K562 (cell line): ENCODE results near the gene CCDC106. TPM values are rescaled to one million over a fixed set of nuclear protein-coding genes. Genes with fewer than 3 reads are reported as not detected.
A peak's percentile ranks its signal among the peaks of the same experiment; 100 is the strongest.

ENCODE experiments used
- ATAC-seq: fragments of 200-7000 bp; cut with Tn5 transposase; 3 replicates; pipeline ENCODE4 v1.9.1; 2020; ENCODE audit warnings: moderate library complexity
- BruUV-seq: library from RNA; stranded (reverse); fragments of 400-500 nt; replicated peaks from 2 replicates; lab custom pipeline; 2021; lab: Mats Ljungman, UMichigan
- CTCF ChIA-PET: fragments of 300-600 bp; formaldehyde crosslinking; extraction: SDS; loops from one replicate; lab custom pipeline; 2021; ENCODE audit warnings: low intra/inter-chr PET ratio; lab: Yijun Ruan, JAX
- POLR2A ChIA-PET: fragments of 300-600, 350-650 bp; sonication (Branson Sonifier 250); formaldehyde crosslinking; extraction: SDS; loops from one replicate; lab custom pipeline; 2021; ENCODE audit warnings: antibody characterized with exemption, inconsistent platforms; lab: Yijun Ruan, JAX
- DNase-seq, 4 experiments: peaks; one replicate each; pipeline versions ENCODE4 v3.0.0 to v3.0.0-alpha.2; 2011 to 2018; ENCODE audit warnings: low spot score in 3 of 4, mixed read lengths in 3 of 4; ENCODE audit errors: extremely low read depth in 1 of 4
- FAIRE-seq: peaks from 2 replicates; lab custom pipeline; 2011; peaks lifted over from hg19 to GRCh38; lab: Jason Lieb, UNC
- H2AFZ ChIP-seq: 2 replicates; pipeline ENCODE4 v1.6.0; 2011; ENCODE audit warnings: low read depth, low read length, control low read depth, inconsistent platforms
- H3K27ac ChIP-seq: fragments of 200-600 bp; 3 replicates; pipeline ENCODE4 v1.8.0; 2011; ENCODE audit warnings: low read depth, mild to moderate bottlenecking, control low read depth, inconsistent platforms, low read length, moderate library complexity, mixed read lengths; ENCODE audit errors: extremely low read depth
- H3K27me3 ChIP-seq, 2 experiments: fragments of 300-600 bp in 1 of 2; 2 replicates in 1 of 2; 3 replicates in 1 of 2; pipeline versions ENCODE4 v1.6.0 to v1.8.0; 2011; ENCODE audit warnings: inconsistent platforms in 2 of 2, low read length in 2 of 2, mild to moderate bottlenecking in 1 of 2, mixed read lengths in 1 of 2, moderate library complexity in 1 of 2; ENCODE audit not compliant: control insufficient read depth in 2 of 2, insufficient read depth in 2 of 2
- H3K36me3 ChIP-seq: fragments of 300-600 bp; 3 replicates; pipeline ENCODE4 v1.8.0; 2011; ENCODE audit warnings: mild to moderate bottlenecking, low read length, inconsistent platforms; ENCODE audit not compliant: control insufficient read depth, insufficient read depth
- H3K4me1 ChIP-seq, 2 experiments: fragments of 200-600 bp in 1 of 2; replicated peaks in 1 of 2; 2 replicates in 1 of 2; 3 replicates in 1 of 2; pipeline versions ENCODE4 v1.5.1 to v1.8.0; 2011; ENCODE audit warnings: inconsistent platforms in 2 of 2, low read length in 2 of 2, mild to moderate bottlenecking in 1 of 2, mixed read lengths in 1 of 2, moderate library complexity in 1 of 2; ENCODE audit not compliant: control insufficient read depth in 2 of 2, insufficient read depth in 2 of 2
- H3K4me2 ChIP-seq: 2 replicates; pipeline ENCODE4 v1.6.1; 2011; ENCODE audit warnings: low read length, control low read depth, inconsistent platforms, mixed read lengths; ENCODE audit not compliant: insufficient read depth
- H3K4me3 ChIP-seq: fragments of 200-600 bp; sonication (generic), shearing (Covaris generic); 2 replicates; pipeline ENCODE4 v1.5.1; 2016; ENCODE audit warnings: control low read depth, inconsistent platforms
- H3K79me2 ChIP-seq: fragments of 200-600 bp; 3 replicates; pipeline ENCODE4 v1.8.0; 2011; ENCODE audit warnings: low read length, inconsistent platforms; ENCODE audit not compliant: control insufficient read depth, insufficient read depth
- H3K9ac ChIP-seq, 2 experiments: 2 replicates each; pipeline versions ENCODE4 v1.6.0 to v1.6.1; 2011; ENCODE audit warnings: low read depth in 2 of 2, low read length in 2 of 2, control low read depth in 1 of 2, inconsistent platforms in 1 of 2, mild to moderate bottlenecking in 1 of 2, mixed read lengths in 1 of 2; ENCODE audit not compliant: insufficient read depth in 1 of 2
- H3K9me1 ChIP-seq: one replicate; pipeline ENCODE4 v1.6.0; 2011; ENCODE audit warnings: inconsistent platforms, mild to moderate bottlenecking, low read length, moderate library complexity; ENCODE audit not compliant: control insufficient read depth, insufficient read depth
- H3K9me3 ChIP-seq: replicated peaks from 2 replicates; pipeline ENCODE4 v1.5.1; 2011; ENCODE audit warnings: low read depth, low read length, inconsistent platforms; ENCODE audit not compliant: control insufficient read depth, insufficient read depth
- H4K20me1 ChIP-seq: replicated peaks from 2 replicates; pipeline ENCODE4 v1.6.1; 2011; ENCODE audit warnings: low read length, inconsistent platforms, mixed read lengths; ENCODE audit not compliant: control insufficient read depth, insufficient read depth
- CBFA2T2 ChIP-seq: fragments of 450-650 bp; conservative IDR thresholded peaks from 2 replicates; pipeline ENCODE4 v1.6.1; 2017; ENCODE audit warnings: mild to moderate bottlenecking
- GATAD2B ChIP-seq: fragments of 450-650 bp; IDR thresholded peaks from 2 replicates; pipeline ENCODE4 v1.6.1; 2017; ENCODE audit warnings: mild to moderate bottlenecking, borderline replicate concordance
- HMG20B ChIP-seq: fragments of 250-450 bp; sonication (Bioruptor Pico); IDR thresholded peaks from 2 replicates; pipeline ENCODE4 v1.5.0; 2021; ENCODE audit warnings: mild to moderate bottlenecking
- NR1H2 ChIP-seq: sonication (generic); formaldehyde crosslinking; IDR thresholded peaks from 2 replicates; pipeline ENCODE4 v1.4.0; 2020; ENCODE audit warnings: mild to moderate bottlenecking, missing genetic modification reagents
- RAD51 ChIP-seq: fragments of 450-650 bp; IDR thresholded peaks from 2 replicates; pipeline ENCODE4 v1.7.1; 2016; ENCODE audit warnings: low read depth, mild to moderate bottlenecking, borderline replicate concordance
- RBM39 ChIP-seq: fragments of 200-400 bp; formaldehyde crosslinking; optimal IDR thresholded peaks from 2 replicates; pipeline ENCODE3; 2018; ENCODE audit warnings: low read depth, low read length
- SP2 ChIP-seq: IDR thresholded peaks from 2 replicates; pipeline ENCODE4 v1.6.1; 2011; ENCODE audit warnings: mild to moderate bottlenecking, low read depth, low read length, moderate library complexity; ENCODE audit not compliant: poor library complexity, severe bottlenecking; ENCODE audit errors: extremely low read depth
- TAF1 ChIP-seq: IDR thresholded peaks from 2 replicates; pipeline ENCODE4 v1.6.1; 2011; ENCODE audit warnings: mild to moderate bottlenecking, low read length, moderate library complexity; ENCODE audit not compliant: insufficient read depth, control insufficient read depth, severe bottlenecking; ENCODE audit errors: extremely low read depth
- ZNF766 ChIP-seq: fragments of 200-800 bp; sonication (Bioruptor generic); conservative IDR thresholded peaks from 2 replicates; pipeline ENCODE4 v1.6.1; 2016; ENCODE audit warnings: missing genetic modification characterization, missing compliant biosample characterization
- WGBS: fragments of 100-300 bp; shearing (Covaris generic); methylation state at CpG from one replicate; pipeline ENCODE4 v1.1.6; 2016; ENCODE audit warnings: low coverage, mixed read lengths; ENCODE audit not compliant: insufficient coverage; ENCODE audit errors: missing lambda C conversion rate; 5-methylcytosine and 5-hydroxymethylcytosine counted together
- in situ Hi-C: fragments of 300-500 bp; cut with MboI; formaldehyde crosslinking; loops from 4 replicates; pipeline ENCODE4 v1.15.0; 2018; ENCODE audit warnings: inconsistent platforms, mixed read lengths
- intact Hi-C: fragments of 100-400 bp; cut with micrococcal nuclease; formaldehyde crosslinking; loops from 2 replicates; pipeline ENCODE4 v1.14.2; 2022
- polyA plus RNA-seq, 8 experiments: library from polyadenylated mRNA; depleted of rRNA in 4 of 8; stranded (reverse) in 5 of 8; unstranded in 3 of 8; fragments of >200 nt; fragmentation: Nextera tagmentation in 2 of 8; fragmentation: Illumina TruSeq in 1 of 8; extraction: Ambion mirVana in 2 of 8; extraction: Trizol in 1 of 8; gene quantifications; 2 replicates each; pipeline versions ENCODE4 v1.2.1 to v1.2.3, GENCODE V29; 2011 to 2014; ENCODE audit warnings: inconsistent platforms in 1 of 8, missing spikeins in 1 of 8
- total RNA-seq, 7 experiments: library from RNA; depleted of rRNA in 6 of 7; stranded (reverse); fragments of >200 nt in 6 of 7; fragmentation: Illumina TruSeq in 2 of 7; extraction: Trizol in 2 of 7; gene quantifications; 2 replicates each; pipeline versions ENCODE4 v1.2.1 to v1.2.3, GENCODE V29; 2011 to 2021; ENCODE audit warnings: low replicate concordance in 1 of 7
- TF ChIP-seq, protein P1 (sequence below): fragments of 450-650 bp; conservative IDR thresholded peaks from 2 replicates; pipeline ENCODE4 v1.6.1; 2016; ENCODE audit warnings: missing genetic modification characterization, low read depth, mild to moderate bottlenecking, control low read depth, missing compliant biosample characterization
- TF ChIP-seq, protein P2 (sequence below): fragments of 250-450 bp; sonication (Bioruptor Pico); IDR thresholded peaks from 2 replicates; pipeline ENCODE4 v1.8.0; 2022; ENCODE audit warnings: moderate library complexity, mild to moderate bottlenecking, inconsistent platforms
- TF ChIP-seq, protein P3 (sequence below): fragments of 250-450 bp; sonication (Bioruptor Pico); IDR thresholded peaks from 2 replicates; pipeline ENCODE4 v1.5.0; 2021; ENCODE audit warnings: mild to moderate bottlenecking, moderate library complexity
- TF ChIP-seq, protein P4 (sequence below), 2 experiments: fragments of 450-650 bp; conservative IDR thresholded peaks; 2 replicates each; pipeline ENCODE4 v1.6.1; 2017; ENCODE audit warnings: mild to moderate bottlenecking in 2 of 2, moderate library complexity in 2 of 2

The CCDC106 gene
- total and polyA plus RNA-seq, 9 of the 15 experiments (the other 6 are each of a cell fraction or from before 2014, with no cell fraction given), result 0.10 to 27.5 (median 15.0) TPM; not detected in 1

DNA sequence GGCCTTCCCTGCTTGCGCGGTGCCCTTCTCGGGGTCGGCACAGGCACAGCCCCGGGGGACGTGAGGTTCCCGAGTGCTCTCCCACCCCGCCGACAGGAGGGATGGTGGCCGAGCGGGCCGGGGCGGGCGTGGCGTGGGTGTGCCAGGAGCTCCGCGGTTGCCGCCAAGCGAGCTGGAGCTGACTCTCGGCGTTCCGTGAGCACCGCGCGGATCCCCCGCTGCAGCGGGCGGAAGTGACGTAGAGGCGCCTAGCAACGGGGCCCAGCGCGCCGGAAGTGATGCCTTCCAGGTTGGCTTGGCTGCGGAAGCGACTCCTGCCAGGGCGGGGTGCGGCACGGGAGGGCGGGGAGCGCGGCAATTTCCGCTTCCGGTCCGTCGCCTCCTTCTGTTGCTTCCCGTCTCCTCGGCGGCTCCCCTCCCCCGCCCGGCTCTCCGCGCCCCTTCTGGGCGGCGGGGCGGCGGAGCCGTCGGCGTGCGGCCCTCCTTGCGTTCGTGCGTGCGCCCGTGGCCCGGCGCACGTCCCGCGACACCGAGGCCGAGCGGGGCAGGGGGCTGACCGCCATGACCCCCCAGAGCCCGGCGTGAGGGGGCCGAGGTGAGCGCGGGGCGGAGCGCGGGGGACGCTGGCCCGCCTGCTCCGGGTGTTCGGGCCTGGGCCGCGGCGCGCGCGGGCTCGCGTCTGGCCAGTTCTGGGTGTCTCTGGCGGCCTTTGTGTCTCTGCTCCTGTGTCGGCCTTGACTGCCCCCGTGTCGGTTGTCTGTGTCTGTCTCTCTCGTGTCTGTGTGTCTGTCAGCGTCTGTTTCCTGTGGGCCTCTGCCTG is 27.0 kb downstream of the CCDC106 start, which contains the start of gene EPN1:
EPN1 (plus strand) TSS at position 386 of the 820 bp plus-strand sequence. CDS start 3,402 bp downstream, outside the sequence.
- Histone ChIP-seq H3K79me2 (peaks cover 91% of the 10 kb centered on the region), H4K20me1 (peaks cover 44% of the 10 kb centered on the region), H3K4me3 (peak within 1 kb of the TSS; percentile 83), H3K9me1 (peaks cover 6% of the 10 kb centered on the region), H3K36me3 (peaks cover 82% of the 10 kb centered on the region; the same call in 2 of the 3 replicates), H3K9me3 (no peaks in the 10 kb centered on the region), H3K4me2 (peak within 1 kb of the TSS; percentile 89), H3K9ac (peak within 1 kb of the TSS; percentile 81 to 98), H3K27ac (peak within 1 kb of the TSS; percentile 83), H2AFZ (peak within 1 kb of the TSS; percentile 61; the same call in 1 of the 2 replicates), H3K4me1 (peaks cover 46 to 78% of the 10 kb centered on the region in 2 experiments), H3K27me3 (no peaks in the 10 kb centered on the region)
- FAIRE-seq, result peak; percentile 91
- ChIA-PET CTCF (no interaction called here), POLR2A (interaction anchor here (0.6 to 1.8 kb wide), 4 partner anchors 18 to 51 kb away, joined by 3 to 10 read pairs (median 6); partner anchors contain the start of gene ZNF784)
- in situ Hi-C loops, result no loop called here
- under 1% methylated on average over 41 of the region's 101 CpGs for WGBS
- ATAC-seq, result peak; percentile 85
- peak; percentile 89 to 99 (median 94) for DNase-seq
- BruUV-seq, result no TSS peak
- intact Hi-C loops, result no loop called here
- 0 out of 2 replicates have a peak, but pooled peaks have one; percentile 23 for TF ChIP-seq ZNF766 (CRISPR knock-in tag)
- TF ChIP-seq NR1H2 (CRISPR knock-in tag), result 0 out of 2 replicates have a peak, but pooled peaks have one; percentile 52
- no peak for TF ChIP-seq RBM39
- TF ChIP-seq, protein P1, sequence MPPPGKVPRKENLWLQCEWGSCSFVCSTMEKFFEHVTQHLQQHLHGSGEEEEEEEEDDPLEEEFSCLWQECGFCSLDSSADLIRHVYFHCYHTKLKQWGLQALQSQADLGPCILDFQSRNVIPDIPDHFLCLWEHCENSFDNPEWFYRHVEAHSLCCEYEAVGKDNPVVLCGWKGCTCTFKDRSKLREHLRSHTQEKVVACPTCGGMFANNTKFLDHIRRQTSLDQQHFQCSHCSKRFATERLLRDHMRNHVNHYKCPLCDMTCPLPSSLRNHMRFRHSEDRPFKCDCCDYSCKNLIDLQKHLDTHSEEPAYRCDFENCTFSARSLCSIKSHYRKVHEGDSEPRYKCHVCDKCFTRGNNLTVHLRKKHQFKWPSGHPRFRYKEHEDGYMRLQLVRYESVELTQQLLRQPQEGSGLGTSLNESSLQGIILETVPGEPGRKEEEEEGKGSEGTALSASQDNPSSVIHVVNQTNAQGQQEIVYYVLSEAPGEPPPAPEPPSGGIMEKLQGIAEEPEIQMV (tag), result no peak
- TF ChIP-seq, protein P2, sequence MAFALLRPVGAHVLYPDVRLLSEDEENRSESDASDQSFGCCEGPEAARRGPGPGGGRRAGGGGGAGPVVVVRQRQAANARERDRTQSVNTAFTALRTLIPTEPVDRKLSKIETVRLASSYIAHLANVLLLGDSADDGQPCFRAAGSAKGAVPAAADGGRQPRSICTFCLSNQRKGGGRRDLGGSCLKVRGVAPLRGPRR (CRISPR knock-in tag), result no peak
- no peak for TF ChIP-seq HMG20B (CRISPR knock-in tag)
- TF ChIP-seq SP2, result no peak
- TF ChIP-seq, protein P3, sequence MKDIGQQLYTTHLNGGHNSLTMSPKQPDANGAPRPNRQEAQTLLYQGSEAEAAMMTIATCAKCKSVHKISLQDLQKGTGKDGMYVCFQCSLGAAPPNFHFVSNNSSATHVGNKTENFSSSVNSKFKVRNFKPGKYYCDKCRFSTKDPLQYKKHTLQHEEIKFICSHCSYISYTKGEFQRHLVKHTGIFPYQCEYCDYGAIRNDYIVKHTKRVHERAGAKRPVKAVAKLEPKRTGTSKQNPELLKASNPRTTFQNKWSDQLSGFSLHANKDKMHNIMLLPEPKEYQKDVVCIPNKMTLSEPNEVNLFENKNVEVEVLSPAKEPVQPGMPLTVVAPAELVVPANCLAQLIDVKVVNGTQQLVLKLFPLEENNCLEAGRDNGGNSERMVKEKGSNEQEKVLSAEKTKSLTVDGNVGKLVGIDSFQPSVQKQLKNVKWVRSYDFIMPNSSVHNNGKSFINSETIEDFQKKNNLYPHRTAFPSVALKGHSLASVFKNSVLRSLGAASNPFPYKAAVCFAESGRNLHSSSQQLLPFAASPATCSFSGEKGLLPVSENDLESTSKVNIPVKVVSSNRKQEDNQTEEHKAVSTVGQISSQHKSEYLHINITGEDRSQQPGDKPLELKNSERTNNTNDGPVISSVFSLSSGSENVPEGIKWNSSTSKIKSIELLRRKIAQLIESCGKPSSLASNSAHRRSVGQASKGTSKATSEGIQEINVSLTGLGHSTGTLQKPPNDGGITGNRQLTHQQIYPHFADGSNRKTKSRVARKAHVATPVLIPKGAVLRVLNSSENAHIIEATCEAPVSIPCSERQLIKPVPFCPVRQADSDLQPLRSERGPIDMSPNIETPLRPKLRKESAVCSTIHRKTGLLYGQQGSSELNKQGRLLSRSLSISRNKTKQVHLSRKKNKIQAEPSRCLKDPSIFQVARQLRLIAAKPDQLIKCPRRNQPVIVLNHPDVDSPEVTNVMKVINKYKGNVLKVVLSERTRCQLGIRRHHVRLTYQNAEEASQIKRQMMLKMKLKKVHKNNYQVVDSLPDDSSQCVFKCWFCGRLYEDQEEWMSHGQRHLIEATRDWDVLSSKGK (CRISPR knock-in tag), result no peak
- TF ChIP-seq, protein P4, sequence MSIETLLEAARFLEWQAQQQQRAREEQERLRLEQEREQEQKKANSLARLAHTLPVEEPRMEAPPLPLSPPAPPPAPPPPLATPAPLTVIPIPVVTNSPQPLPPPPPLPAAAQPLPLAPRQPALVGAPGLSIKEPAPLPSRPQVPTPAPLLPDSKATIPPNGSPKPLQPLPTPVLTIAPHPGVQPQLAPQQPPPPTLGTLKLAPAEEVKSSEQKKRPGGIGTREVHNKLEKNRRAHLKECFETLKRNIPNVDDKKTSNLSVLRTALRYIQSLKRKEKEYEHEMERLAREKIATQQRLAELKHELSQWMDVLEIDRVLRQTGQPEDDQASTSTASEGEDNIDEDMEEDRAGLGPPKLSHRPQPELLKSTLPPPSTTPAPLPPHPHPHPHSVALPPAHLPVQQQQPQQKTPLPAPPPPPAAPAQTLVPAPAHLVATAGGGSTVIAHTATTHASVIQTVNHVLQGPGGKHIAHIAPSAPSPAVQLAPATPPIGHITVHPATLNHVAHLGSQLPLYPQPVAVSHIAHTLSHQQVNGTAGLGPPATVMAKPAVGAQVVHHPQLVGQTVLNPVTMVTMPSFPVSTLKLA (conservative IDR thresholded peaks at IDR 0.05), result peak; percentile 75 to 86; a peak in 3 of 4 replicates
- peak; percentile 98 for TF ChIP-seq GATAD2B
- TF ChIP-seq RAD51, result no peak
- TF ChIP-seq CBFA2T2, result no peak
- peak; percentile 57 for TF ChIP-seq TAF1
